Measurements from ENCODE around the gene ABCD1. TPM values are rescaled to one million over a fixed set of nuclear protein-coding genes. Genes with fewer than 3 reads are reported as not detected.
"Not testable (repeated sequence)": the region's sequence is repeated elsewhere in the genome, so short reads cannot be mapped to it uniquely, and the experiment has no call there.

The ABCD1 gene
- 12.0 TPM for total RNA-seq

- DNase-seq, result peak; percentile 94
Measured at GRCh38 chrX:153724252-153725038, at the start of gene ABCD1, which contains the start of gene BCAP31. Gene ABCD1, plus strand, starts transcription at chrX:153724856. Its CDS starts 411 bp downstream, at chrX:153725267. Gene BCAP31, minus strand, starts transcription at chrX:153724387. Its CDS starts 1,143 bp downstream, at chrX:153723244.

GRCh38 chrX:153681175-153681574, 43.5 kb upstream of the ABCD1 start:
- DNase-seq, result no peak

- not testable (repeated sequence) for DNase-seq
Measured at GRCh38 chrX:153683486-153683885, 41.2 kb upstream of the ABCD1 start.

- DNase-seq, result no peak
Measured at GRCh38 chrX:153684467-153685155, 40.0 kb upstream of the ABCD1 start.

GRCh38 chrX:153685156-153685536, 39.5 kb upstream of the ABCD1 start:
- DNase-seq, result no peak

GRCh38 chrX:153685751-153686696, 38.6 kb upstream of the ABCD1 start:
- no peak for DNase-seq

GRCh38 chrX:153686711-153687110, 37.9 kb upstream of the ABCD1 start:
- no peak for DNase-seq

GRCh38 chrX:153687121-153688039, 37.3 kb upstream of the ABCD1 start, which contains the start of gene SLC6A8:
Gene SLC6A8, plus strand, starts transcription at chrX:153687926. Its CDS starts 649 bp downstream, at chrX:153688575.
- DNase-seq, result peak; percentile 82

- no peak for DNase-seq
Measured at GRCh38 chrX:153688071-153688470, 36.6 kb upstream of the ABCD1 start.

- no peak for DNase-seq
Measured at GRCh38 chrX:153688506-153688905, 36.1 kb upstream of the ABCD1 start.

- DNase-seq, result peak; percentile 40
Measured at GRCh38 chrX:153688911-153689590, 35.6 kb upstream of the ABCD1 start.

- no peak for DNase-seq
Measured at GRCh38 chrX:153689654-153690465, 34.8 kb upstream of the ABCD1 start.

GRCh38 chrX:153690466-153690865, 34.2 kb upstream of the ABCD1 start:
- no peak for DNase-seq

GRCh38 chrX:153691032-153691827, 33.4 kb upstream of the ABCD1 start:
- DNase-seq, result not testable (repeated sequence)

- DNase-seq, result no peak
Measured at GRCh38 chrX:153692003-153692402, 32.7 kb upstream of the ABCD1 start.

- DNase-seq, result peak; percentile 32
Measured at GRCh38 chrX:153692611-153693156, 32.0 kb upstream of the ABCD1 start.

GRCh38 chrX:153693216-153694086, 31.2 kb upstream of the ABCD1 start:
- DNase-seq, result no peak
